Cardiac muscle cell (in vitro differentiated cells and primary cell): ENCODE results near the gene EDN2. TPM values are rescaled to one million over a fixed set of nuclear protein-coding genes. Genes with fewer than 3 reads are reported as not detected.
A peak's percentile ranks its signal among the peaks of the same experiment; 100 is the strongest.

ENCODE experiments used
- DNase-seq, 2 donors: peaks; one replicate each; pipeline versions ENCODE4 v3.0.0 to v3.0.0-alpha.2; 2010 to 2017; ENCODE audit warnings: low read depth in 1 of 2, low spot score in 1 of 2
- H3K27ac ChIP-seq: fragments of 200-600 bp; sonication (generic); 2 replicates; pipeline ENCODE4 v1.5.1; 2016
- H3K27me3 ChIP-seq: fragments of 200-600 bp; sonication (generic); 2 replicates; pipeline ENCODE4 v1.6.0; 2016; ENCODE audit warnings: control low read depth
- H3K36me3 ChIP-seq: fragments of 200-600 bp; sonication (generic); 2 replicates; pipeline ENCODE4 v1.5.1; 2016; ENCODE audit warnings: control low read depth
- H3K4me1 ChIP-seq: fragments of 200-600 bp; sonication (generic); 2 replicates; pipeline ENCODE4 v1.8.1; 2017; ENCODE audit warnings: low read depth, mild to moderate bottlenecking, mixed run types
- H3K4me3 ChIP-seq: fragments of 200-600 bp; sonication (generic); 2 replicates; pipeline ENCODE4 v1.5.1; 2016; ENCODE audit warnings: mild to moderate bottlenecking
- H3K9me3 ChIP-seq: fragments of 200-600 bp; sonication (generic); 2 replicates; pipeline ENCODE4 v1.5.1; 2017; ENCODE audit warnings: low read depth, mild to moderate bottlenecking, control low read depth
- CTCF ChIP-seq: IDR thresholded peaks from 2 replicates; pipeline ENCODE4 v1.5.1; 2012; ENCODE audit warnings: low read depth, mild to moderate bottlenecking, low read length
- polyA plus RNA-seq: library from polyadenylated mRNA; unstranded; fragments of >200 nt; fragmentation: Nextera tagmentation; extraction: Ambion mirVana; gene quantifications from 2 replicates; pipeline ENCODE4 v1.2.1, GENCODE V29; 2016
- total RNA-seq: library from RNA; depleted of rRNA; stranded (reverse); fragments of >200 nt; gene quantifications from 2 replicates; pipeline ENCODE4 v1.2.3, GENCODE V29; 2016

The EDN2 gene
- total and polyA plus RNA-seq, 2 experiments from 2014 or later, result 0.98 to 1.8 TPM

GRCh38 chr1:41519667-41520066 lies 35.2 kb upstream of the EDN2 start:
- DNase-seq, result no peak
- peaks cover 29% of the 10 kb centered on the region for H3K4me1 ChIP-seq
- TF ChIP-seq CTCF, result no peak
- no peaks in the 10 kb centered on the region for H3K27me3 ChIP-seq
- no peak overlapping the region for H3K4me3 ChIP-seq
- no peak overlapping the region for H3K27ac ChIP-seq
- H3K36me3 ChIP-seq, result no peaks in the 10 kb centered on the region
- H3K9me3 ChIP-seq, result no peaks in the 10 kb centered on the region

GRCh38 chr1:41518471-41518870 lies 34.0 kb upstream of the EDN2 start:
- Histone ChIP-seq H3K27me3 (no peaks in the 10 kb centered on the region), H3K9me3 (no peaks in the 10 kb centered on the region), H3K27ac (no peak overlapping the region), H3K36me3 (no peaks in the 10 kb centered on the region), H3K4me1 (peaks cover 29% of the 10 kb centered on the region), H3K4me3 (no peak overlapping the region)
- no peak for TF ChIP-seq CTCF
- DNase-seq, result no peak

- H3K27me3 ChIP-seq, result no peaks in the 10 kb centered on the region
- H3K9me3 ChIP-seq, result no peaks in the 10 kb centered on the region
- TF ChIP-seq CTCF, result no peak
- no peak overlapping the region for H3K27ac ChIP-seq
- H3K4me3 ChIP-seq, result no peak overlapping the region
- H3K4me1 ChIP-seq, result peaks cover 28% of the 10 kb centered on the region
- no peaks in the 10 kb centered on the region for H3K36me3 ChIP-seq
- DNase-seq, result peak in 1 of 2 donors; percentile 81
Measured at GRCh38 chr1:41517062-41517438, 32.6 kb upstream of the EDN2 start.

DNA sequence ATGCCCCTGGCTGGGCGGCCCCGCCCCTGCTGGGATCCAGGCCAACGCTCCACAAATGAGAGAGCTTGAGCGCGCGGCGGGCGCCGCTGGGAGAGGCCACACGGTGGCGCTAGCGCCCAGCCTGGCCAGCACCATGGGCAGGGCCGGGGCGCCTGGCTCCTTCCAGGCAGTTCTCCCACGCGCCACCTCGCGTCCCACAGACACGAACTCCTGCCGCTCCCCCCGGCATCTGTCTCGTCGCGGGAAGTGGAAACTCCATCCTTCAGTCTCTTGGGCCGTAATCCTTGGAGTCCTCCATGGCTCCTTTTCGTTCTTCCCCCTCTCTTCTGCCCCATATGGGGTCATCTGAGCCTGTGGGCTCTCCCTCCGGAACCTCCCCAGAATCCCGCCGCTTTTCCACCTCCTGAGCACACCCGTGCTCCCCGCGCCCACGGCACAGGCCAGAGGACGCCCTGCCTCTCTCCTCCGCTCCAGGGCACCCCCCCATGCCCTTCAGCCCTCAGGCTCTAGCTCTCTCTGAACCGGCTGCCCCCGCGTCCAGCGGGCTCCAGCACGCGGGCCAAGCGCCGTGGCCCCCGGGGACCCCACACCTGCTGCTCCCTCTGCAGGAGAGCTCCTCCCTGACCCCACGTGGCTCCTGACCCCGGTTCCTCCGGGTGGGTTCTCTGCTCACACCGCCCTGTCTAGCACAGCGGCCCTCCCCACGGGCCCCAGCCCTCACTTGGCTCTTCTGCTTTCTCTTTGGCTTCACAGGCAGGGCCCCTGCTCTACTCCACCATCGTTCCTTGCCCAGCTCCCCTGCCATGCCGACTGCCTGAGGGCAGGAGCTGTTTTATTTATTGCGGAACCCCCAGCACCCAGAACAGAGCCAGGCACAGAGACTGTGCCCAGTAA lies 31.9 kb upstream of the EDN2 start:
- Histone ChIP-seq H3K4me3 (no peak overlapping the region), H3K27ac (no peak overlapping the region), H3K27me3 (no peaks in the 10 kb centered on the region), H3K9me3 (no peaks in the 10 kb centered on the region), H3K36me3 (no peaks in the 10 kb centered on the region), H3K4me1 (peaks cover 22% of the 10 kb centered on the region)
- DNase-seq, result peak; percentile 92 to 93
- peak; percentile 91 for TF ChIP-seq CTCF

GRCh38 chr1:41515778-41516167 lies 31.3 kb upstream of the EDN2 start:
- no peak for TF ChIP-seq CTCF
- Histone ChIP-seq H3K4me1 (peaks cover 19% of the 10 kb centered on the region), H3K36me3 (no peaks in the 10 kb centered on the region), H3K4me3 (no peak overlapping the region), H3K27me3 (no peaks in the 10 kb centered on the region), H3K27ac (no peak overlapping the region), H3K9me3 (no peaks in the 10 kb centered on the region)
- no peak for DNase-seq
